T-helper 1 cell treated with Interleukin-12 subunit alpha and Interleukin-12 subunit beta and Interleukin-4 antibody, amounts not matched to agents 30 μg/mL and 1 μg/mL, for 36 hours (primary cell): ENCODE measurements around the gene SHC3.

Source experiments
- H3K27ac Mint-ChIP-seq: one replicate; pipeline ENCODE4 v1.8.0; 2021; ENCODE audit warnings: mild to moderate bottlenecking, mixed read lengths
- H3K27me3 Mint-ChIP-seq: one replicate; pipeline ENCODE4 v1.8.0; 2021; ENCODE audit warnings: low read depth, mixed read lengths
- H3K36me3 Mint-ChIP-seq: one replicate; pipeline ENCODE4 v1.8.0; 2021; ENCODE audit warnings: low read depth, mixed read lengths
- H3K4me1 Mint-ChIP-seq: one replicate; pipeline ENCODE4 v1.8.0; 2021; ENCODE audit warnings: low read depth, mixed read lengths
- H3K4me3 Mint-ChIP-seq: one replicate; pipeline ENCODE4 v1.8.0; 2021; ENCODE audit warnings: mild to moderate bottlenecking, moderate library complexity, mixed read lengths
- H3K9me3 Mint-ChIP-seq: one replicate; pipeline ENCODE4 v1.8.0; 2021; ENCODE audit warnings: mixed read lengths

SHC3 gene

DNA sequence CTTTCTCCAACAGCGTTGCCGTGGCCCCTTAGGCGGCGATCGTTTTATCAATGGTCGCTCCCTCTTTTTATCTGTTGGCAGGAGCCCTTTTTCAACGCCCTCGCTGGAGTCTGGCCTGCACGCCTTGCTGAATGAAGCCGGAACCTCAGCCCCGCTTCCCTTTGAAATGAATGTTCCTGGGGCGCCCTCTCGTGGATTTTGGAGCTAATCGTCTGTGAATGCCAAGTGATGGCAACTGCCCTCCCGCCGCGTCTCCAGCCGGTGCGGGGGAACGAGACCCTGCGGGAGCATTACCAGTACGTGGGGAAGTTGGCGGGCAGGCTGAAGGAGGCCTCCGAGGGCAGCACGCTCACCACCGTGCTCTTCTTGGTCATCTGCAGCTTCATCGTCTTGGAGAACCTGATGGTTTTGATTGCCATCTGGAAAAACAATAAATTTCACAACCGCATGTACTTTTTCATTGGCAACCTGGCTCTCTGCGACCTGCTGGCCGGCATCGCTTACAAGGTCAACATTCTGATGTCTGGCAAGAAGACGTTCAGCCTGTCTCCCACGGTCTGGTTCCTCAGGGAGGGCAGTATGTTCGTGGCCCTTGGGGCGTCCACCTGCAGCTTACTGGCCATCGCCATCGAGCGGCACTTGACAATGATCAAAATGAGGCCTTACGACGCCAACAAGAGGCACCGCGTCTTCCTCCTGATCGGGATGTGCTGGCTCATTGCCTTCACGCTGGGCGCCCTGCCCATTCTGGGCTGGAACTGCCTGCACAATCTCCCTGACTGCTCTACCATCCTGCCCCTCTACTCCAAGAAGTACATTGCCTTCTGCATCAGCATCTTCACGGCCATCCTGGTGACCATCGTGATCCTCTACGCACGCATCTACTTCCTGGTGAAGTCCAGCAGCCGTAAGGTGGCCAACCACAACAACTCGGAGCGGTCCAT lies 177.4 kb downstream of the SHC3 start:
- Mint-ChIP-seq H3K9me3 (no peaks in the 10 kb centered on the region), H3K4me1 (no peaks in the 10 kb centered on the region), H3K27ac (no peak overlapping the region), H3K27me3 (peaks cover 7% of the 10 kb centered on the region), H3K4me3 (no peak overlapping the region), H3K36me3 (no peaks in the 10 kb centered on the region)

GRCh38 chr9:89000371-89000781 lies 178.2 kb downstream of the SHC3 start:
- Mint-ChIP-seq H3K36me3 (no peaks in the 10 kb centered on the region), H3K27ac (no peak overlapping the region), H3K9me3 (no peaks in the 10 kb centered on the region), H3K27me3 (peaks cover 4% of the 10 kb centered on the region), H3K4me3 (no peak overlapping the region), H3K4me1 (no peaks in the 10 kb centered on the region)

GRCh38 chr9:88998911-88999310 lies 179.7 kb downstream of the SHC3 start:
- Mint-ChIP-seq H3K4me1 (no peaks in the 10 kb centered on the region), H3K27ac (no peak overlapping the region), H3K9me3 (no peaks in the 10 kb centered on the region), H3K36me3 (no peaks in the 10 kb centered on the region), H3K27me3 (peaks cover 10% of the 10 kb centered on the region), H3K4me3 (no peak overlapping the region)

DNA sequence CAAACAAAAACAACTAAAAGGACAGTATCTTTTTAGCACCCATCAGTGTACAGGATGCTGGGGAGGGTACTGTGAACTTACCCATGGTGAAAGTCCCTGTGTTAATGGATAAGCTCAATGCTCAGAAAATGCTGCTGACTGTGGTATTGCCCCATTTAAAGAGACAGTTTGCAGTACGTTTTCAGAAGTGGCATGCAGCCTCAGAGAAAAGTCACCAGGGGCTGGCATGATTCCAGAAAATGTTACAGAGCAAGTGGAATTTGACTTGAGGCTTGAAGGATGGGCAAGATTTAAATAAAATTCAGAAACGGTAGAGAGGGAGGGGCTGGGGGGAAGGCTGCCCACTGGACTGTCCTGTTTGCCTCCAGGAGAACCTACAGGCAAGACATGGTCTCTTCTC lies 180.1 kb downstream of the SHC3 start:
- H3K4me1 Mint-ChIP-seq: no peaks in the 10 kb centered on the region
- H3K36me3 Mint-ChIP-seq: no peaks in the 10 kb centered on the region
- H3K9me3 Mint-ChIP-seq: no peaks in the 10 kb centered on the region
- no peak overlapping the region for H3K27ac Mint-ChIP-seq
- H3K4me3 Mint-ChIP-seq: no peak overlapping the region
- peaks cover 14% of the 10 kb centered on the region for H3K27me3 Mint-ChIP-seq

- Mint-ChIP-seq H3K27ac (no peak overlapping the region), H3K27me3 (peaks cover 21% of the 10 kb centered on the region), H3K4me3 (no peak overlapping the region), H3K9me3 (no peaks in the 10 kb centered on the region), H3K4me1 (no peaks in the 10 kb centered on the region), H3K36me3 (no peaks in the 10 kb centered on the region)
Measured at GRCh38 chr9:88997646-88998045, 181.0 kb downstream of the SHC3 start.

DNA sequence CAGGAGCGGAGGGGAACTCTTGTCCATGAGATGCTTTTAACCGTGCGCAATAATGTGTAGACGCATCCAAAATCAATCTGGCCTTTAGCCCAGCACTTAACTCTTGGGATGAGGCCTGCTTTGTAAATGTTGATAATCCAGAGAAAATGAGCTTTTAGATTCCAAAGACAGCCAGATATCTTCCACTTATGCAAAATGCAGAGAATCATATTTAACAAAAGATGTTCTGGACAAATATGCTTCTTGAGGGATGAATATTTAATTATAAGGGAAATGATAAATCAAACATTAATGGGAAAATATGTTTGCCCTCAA lies 181.7 kb downstream of the SHC3 start:
- no peaks in the 10 kb centered on the region for H3K36me3 Mint-ChIP-seq
- H3K27ac Mint-ChIP-seq: no peak overlapping the region
- no peaks in the 10 kb centered on the region for H3K4me1 Mint-ChIP-seq
- H3K27me3 Mint-ChIP-seq: peaks cover 26% of the 10 kb centered on the region
- H3K9me3 Mint-ChIP-seq: no peaks in the 10 kb centered on the region
- no peak overlapping the region for H3K4me3 Mint-ChIP-seq

DNA sequence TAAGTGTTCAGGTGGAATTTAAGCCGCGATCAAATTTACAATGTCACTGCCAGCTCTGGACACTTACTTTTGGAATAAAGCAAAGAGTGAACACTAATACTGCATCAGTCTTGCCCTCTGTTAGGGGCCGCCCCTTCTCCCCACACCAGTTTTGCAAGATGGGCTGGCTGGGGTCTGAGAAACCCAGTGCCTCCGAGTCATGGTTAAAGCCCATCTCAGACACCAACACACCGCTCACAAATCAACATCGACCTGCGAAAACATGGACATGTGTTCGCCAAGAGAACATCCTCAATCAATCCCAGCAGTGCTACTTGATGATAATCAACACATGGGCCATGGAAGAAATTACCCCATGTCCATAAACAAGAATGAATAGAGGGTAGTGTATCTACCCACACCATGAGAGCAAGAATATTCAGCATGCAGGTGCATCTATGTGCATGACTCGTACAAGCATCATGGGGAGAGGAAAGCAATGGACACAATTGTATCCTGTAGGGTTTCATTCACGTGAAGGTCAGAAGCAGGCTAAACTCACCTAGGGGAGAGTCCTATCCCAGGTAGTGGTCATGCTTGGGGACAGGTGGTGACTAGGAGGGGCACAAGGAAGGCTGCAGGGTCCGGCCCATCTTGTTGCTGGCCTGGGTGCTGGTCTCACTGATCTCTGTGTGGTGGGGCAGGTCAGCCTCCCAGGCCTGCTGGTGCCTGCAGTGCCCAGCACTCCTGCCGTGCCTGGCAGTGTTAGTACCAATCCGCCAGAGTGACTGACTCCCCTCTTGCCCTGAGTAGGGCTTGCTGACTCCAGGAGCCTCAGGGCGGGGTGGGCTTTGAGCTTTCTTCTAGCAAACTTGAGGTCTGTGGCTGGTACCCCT lies 182.3 kb downstream of the SHC3 start:
- Mint-ChIP-seq H3K4me1 (no peaks in the 10 kb centered on the region), H3K27me3 (peaks cover 27% of the 10 kb centered on the region), H3K36me3 (no peaks in the 10 kb centered on the region), H3K4me3 (no peak overlapping the region), H3K27ac (no peak overlapping the region), H3K9me3 (no peaks in the 10 kb centered on the region)

DNA sequence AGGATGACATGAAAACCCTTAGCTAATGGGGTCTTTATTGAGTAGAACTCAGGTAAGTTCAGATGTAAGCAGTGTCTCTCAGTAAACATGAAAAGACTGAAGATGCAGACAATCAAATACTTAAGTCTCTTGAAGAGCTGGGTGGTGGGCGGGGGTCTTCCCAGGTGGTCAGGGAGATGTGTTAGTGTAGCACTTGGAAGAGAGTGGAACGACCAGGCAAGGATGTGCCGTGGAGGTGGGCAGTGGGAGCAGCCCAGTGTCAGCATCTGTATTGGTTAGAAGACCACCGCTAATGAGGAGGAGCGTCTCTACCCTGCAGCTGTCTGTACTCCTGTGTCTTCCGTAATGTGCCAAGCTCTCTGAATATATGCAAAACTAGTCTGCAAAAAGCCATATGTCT lies 183.0 kb downstream of the SHC3 start:
- no peaks in the 10 kb centered on the region for H3K36me3 Mint-ChIP-seq
- no peaks in the 10 kb centered on the region for H3K9me3 Mint-ChIP-seq
- H3K4me1 Mint-ChIP-seq: no peaks in the 10 kb centered on the region
- no peak overlapping the region for H3K27ac Mint-ChIP-seq
- H3K27me3 Mint-ChIP-seq: peaks cover 29% of the 10 kb centered on the region
- H3K4me3 Mint-ChIP-seq: no peak overlapping the region

DNA sequence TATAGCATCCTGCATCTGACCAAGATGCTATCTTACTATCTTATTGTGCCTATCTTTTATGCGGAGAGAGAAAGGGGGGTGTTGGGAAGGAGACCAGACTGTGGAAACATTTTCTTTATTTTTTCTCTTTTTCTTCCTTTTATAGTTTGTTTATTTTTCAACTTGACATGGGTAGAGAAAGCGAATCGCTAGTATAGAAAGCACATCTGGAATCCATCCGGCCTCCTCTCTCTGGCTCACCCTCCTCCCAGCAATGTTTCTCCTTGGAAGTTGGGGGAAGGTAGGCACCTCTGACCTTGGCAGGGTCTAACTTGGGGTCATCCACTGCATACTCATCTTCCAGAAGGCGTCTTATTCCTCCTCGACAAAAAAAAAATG lies 183.4 kb downstream of the SHC3 start:
- no peaks in the 10 kb centered on the region for H3K9me3 Mint-ChIP-seq
- no peak overlapping the region for H3K27ac Mint-ChIP-seq
- peaks cover 34% of the 10 kb centered on the region for H3K27me3 Mint-ChIP-seq
- H3K36me3 Mint-ChIP-seq: no peaks in the 10 kb centered on the region
- no peaks in the 10 kb centered on the region for H3K4me1 Mint-ChIP-seq
- H3K4me3 Mint-ChIP-seq: no peak overlapping the region

DNA sequence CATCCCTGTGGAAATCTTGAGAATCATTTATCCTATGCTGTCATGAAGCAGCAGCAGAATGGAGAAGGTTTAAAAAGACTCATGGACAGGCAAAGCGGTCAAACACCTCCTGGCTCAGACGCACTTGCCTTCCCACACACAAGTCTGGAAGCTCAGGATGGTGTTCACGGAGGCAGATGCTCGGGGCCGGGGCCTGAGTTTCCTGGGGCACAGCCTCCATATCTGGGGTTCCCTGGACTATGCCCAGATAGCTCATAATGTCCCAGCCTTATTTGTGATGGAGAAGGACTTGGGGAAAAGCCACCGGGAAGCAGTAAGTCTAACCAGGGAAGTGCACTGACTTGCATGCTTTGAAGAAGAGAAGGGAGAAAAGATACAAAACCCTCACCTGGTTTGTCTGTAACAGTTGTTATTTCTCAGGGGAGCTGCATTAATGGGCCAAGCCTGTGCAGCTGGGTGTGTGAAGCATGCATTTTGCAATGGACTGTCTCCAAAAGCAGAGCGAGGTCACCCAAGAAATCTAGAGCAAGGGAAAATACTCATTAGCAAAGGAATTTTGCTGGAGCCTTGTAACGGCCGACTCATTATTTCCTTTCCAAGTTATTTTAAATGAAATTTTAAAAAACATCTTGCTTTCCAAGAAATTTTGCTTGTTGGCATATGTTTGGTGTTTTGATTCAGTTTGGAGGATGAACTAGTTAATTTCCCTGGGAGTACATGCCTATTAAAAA lies 184.0 kb downstream of the SHC3 start:
- Mint-ChIP-seq H3K4me1 (peaks cover 3% of the 10 kb centered on the region), H3K9me3 (no peaks in the 10 kb centered on the region), H3K36me3 (no peaks in the 10 kb centered on the region), H3K27me3 (peaks cover 38% of the 10 kb centered on the region), H3K4me3 (no peak overlapping the region), H3K27ac (no peak overlapping the region)

DNA sequence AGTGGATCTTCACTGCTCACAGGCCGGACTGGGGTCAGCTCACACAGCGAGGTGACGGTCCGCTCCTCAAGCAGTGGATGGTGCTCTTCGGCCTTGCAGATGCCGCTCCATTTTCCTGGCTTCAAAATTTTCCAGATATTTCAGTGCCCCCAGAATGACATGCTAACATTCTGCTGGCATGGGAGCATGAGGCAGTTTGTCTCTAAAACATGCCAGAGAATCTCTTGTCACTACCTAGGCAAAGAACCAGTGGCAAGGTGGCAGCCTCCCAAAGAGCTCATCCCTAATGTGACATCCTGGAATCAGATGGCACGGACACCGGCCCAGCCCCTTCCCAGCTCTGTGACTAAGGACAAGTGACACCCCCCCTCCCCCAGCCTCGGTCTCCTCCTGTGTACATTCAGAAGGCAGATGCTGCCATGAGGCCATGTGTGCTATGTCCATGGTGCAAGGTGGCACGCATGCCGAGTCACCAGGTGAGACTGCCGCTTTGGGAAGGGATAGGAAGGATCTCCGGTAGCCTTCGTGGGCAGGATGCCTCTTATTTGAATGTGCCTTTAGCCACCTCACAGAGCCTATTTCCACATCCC lies 184.7 kb downstream of the SHC3 start:
- peaks cover 9% of the 10 kb centered on the region for H3K4me1 Mint-ChIP-seq
- H3K4me3 Mint-ChIP-seq: no peak overlapping the region
- H3K36me3 Mint-ChIP-seq: no peaks in the 10 kb centered on the region
- H3K27ac Mint-ChIP-seq: no peak overlapping the region
- H3K27me3 Mint-ChIP-seq: peaks cover 43% of the 10 kb centered on the region
- H3K9me3 Mint-ChIP-seq: no peaks in the 10 kb centered on the region

- no peak overlapping the region for H3K27ac Mint-ChIP-seq
- H3K27me3 Mint-ChIP-seq: peaks cover 50% of the 10 kb centered on the region
Measured at GRCh38 chr9:88993327-88993726, 185.3 kb downstream of the SHC3 start.

GRCh38 chr9:88992556-88992955 lies 186.1 kb downstream of the SHC3 start:
- H3K27me3 Mint-ChIP-seq: peaks cover 52% of the 10 kb centered on the region
- no peaks in the 10 kb centered on the region for H3K36me3 Mint-ChIP-seq
- no peak overlapping the region for H3K4me3 Mint-ChIP-seq
- no peak overlapping the region for H3K27ac Mint-ChIP-seq
- peaks cover 14% of the 10 kb centered on the region for H3K4me1 Mint-ChIP-seq
- no peaks in the 10 kb centered on the region for H3K9me3 Mint-ChIP-seq

More at GRCh38 chr9:88993327-88993726, 185.3 kb downstream of the SHC3 start:
- Mint-ChIP-seq H3K4me3 (no peak overlapping the region), H3K36me3 (no peaks in the 10 kb centered on the region), H3K4me1 (peaks cover 14% of the 10 kb centered on the region), H3K9me3 (no peaks in the 10 kb centered on the region)
